Stimulated activated CD4-positive, alpha-beta T cell treated with anti-CD3 and anti-CD28 coated beads, Interleukin-4, amount 100 ng/mL, for 24 hours (primary cell): ENCODE data around the gene TRAPPC12.

Source experiments
- DNase-seq: peaks from one replicate; pipeline ENCODE4 v3.0.0-alpha.2; 2020

Gene TRAPPC12

GRCh38 chr2:3516831-3517230 is 137.3 kb downstream of the TRAPPC12 start:
- DNase-seq = no peak

GRCh38 chr2:3517948-3518495 is 138.5 kb downstream of the TRAPPC12 start:
- no peak for DNase-seq

GRCh38 chr2:3518496-3519254 is 139.2 kb downstream of the TRAPPC12 start:
- DNase-seq = peak; percentile 98

GRCh38 chr2:3519255-3520205 is 140.0 kb downstream of the TRAPPC12 start, which contains the start of gene ADI1:
Gene ADI1, minus strand, starts transcription at chr2:3519531. Its CDS starts 44 bp downstream, at chr2:3519487.
- DNase-seq = peak; percentile 84

GRCh38 chr2:3520591-3520990 is 141.1 kb downstream of the TRAPPC12 start:
- no peak for DNase-seq

- DNase-seq = no peak
These were observed 143.5 kb downstream of the TRAPPC12 start for GRCh38 chr2:3522961-3523421.

- DNase-seq = no peak
These were observed 144.1 kb downstream of the TRAPPC12 start for GRCh38 chr2:3523551-3524041.

GRCh38 chr2:3526871-3527270 is 147.4 kb downstream of the TRAPPC12 start:
- no peak for DNase-seq

GRCh38 chr2:3527886-3528785 is 148.6 kb downstream of the TRAPPC12 start:
- DNase-seq = no peak
